ENCODE results near the gene ATP11A.

GRCh38 chr13:112771877-112772538 is 82.2 kb downstream of the ATP11A start:
- TF ChIP-seq CTCF (IDR thresholded peaks at IDR 0.05): no peak
- TF ChIP-seq POLR2A (IDR thresholded peaks at IDR 0.05): no peak
